SK-N-DZ (cell line): ENCODE data around the gene SMOC2.

ENCODE experiments used
- DNase-seq: peaks from one replicate; pipeline ENCODE4 v3.0.0-alpha.2; 2015; ENCODE audit warnings: low spot score

SMOC2 gene

GRCh38 chr6:168708526-168708925 is 267.5 kb downstream of the SMOC2 start:
- DNase-seq = no peak

- DNase-seq = no peak
Measured at GRCh38 chr6:168708984-168709383, 268.0 kb downstream of the SMOC2 start.

GRCh38 chr6:168709390-168709789 is 268.4 kb downstream of the SMOC2 start:
- DNase-seq = no peak

GRCh38 chr6:168709991-168710390 is 269.0 kb downstream of the SMOC2 start:
- DNase-seq = no peak

GRCh38 chr6:168711049-168711640 is 270.2 kb downstream of the SMOC2 start:
- no peak for DNase-seq

GRCh38 chr6:168711666-168712300 is 270.8 kb downstream of the SMOC2 start:
- DNase-seq = no peak

GRCh38 chr6:168712993-168713392 is 272.0 kb downstream of the SMOC2 start:
- DNase-seq = no peak

GRCh38 chr6:168713839-168714238 is 272.9 kb downstream of the SMOC2 start:
- DNase-seq = no peak

GRCh38 chr6:168714547-168715260 is 273.7 kb downstream of the SMOC2 start:
- no peak for DNase-seq

GRCh38 chr6:168715643-168716481 is 274.9 kb downstream of the SMOC2 start:
- no peak for DNase-seq

- DNase-seq = no peak
Measured at GRCh38 chr6:168716581-168716980, 275.6 kb downstream of the SMOC2 start.

GRCh38 chr6:168717491-168717890 is 276.5 kb downstream of the SMOC2 start:
- DNase-seq = no peak
